ENCODE measurements around the gene EHD3. TPM values are rescaled to one million over a fixed set of nuclear protein-coding genes. Genes with fewer than 3 reads are reported as not detected.
A peak's percentile ranks its signal among the peaks of the same experiment; 100 is the strongest.

EHD3 gene
- 8.8 TPM for polyA plus RNA-seq (2013, experiment 1 of 4)
- polyA plus RNA-seq (2013, experiment 2 of 4), result 9.0 TPM
- 7.7 TPM for polyA plus RNA-seq (2013, experiment 3 of 4)
- polyA plus RNA-seq (2013, experiment 4 of 4), result 7.8 TPM

DNA sequence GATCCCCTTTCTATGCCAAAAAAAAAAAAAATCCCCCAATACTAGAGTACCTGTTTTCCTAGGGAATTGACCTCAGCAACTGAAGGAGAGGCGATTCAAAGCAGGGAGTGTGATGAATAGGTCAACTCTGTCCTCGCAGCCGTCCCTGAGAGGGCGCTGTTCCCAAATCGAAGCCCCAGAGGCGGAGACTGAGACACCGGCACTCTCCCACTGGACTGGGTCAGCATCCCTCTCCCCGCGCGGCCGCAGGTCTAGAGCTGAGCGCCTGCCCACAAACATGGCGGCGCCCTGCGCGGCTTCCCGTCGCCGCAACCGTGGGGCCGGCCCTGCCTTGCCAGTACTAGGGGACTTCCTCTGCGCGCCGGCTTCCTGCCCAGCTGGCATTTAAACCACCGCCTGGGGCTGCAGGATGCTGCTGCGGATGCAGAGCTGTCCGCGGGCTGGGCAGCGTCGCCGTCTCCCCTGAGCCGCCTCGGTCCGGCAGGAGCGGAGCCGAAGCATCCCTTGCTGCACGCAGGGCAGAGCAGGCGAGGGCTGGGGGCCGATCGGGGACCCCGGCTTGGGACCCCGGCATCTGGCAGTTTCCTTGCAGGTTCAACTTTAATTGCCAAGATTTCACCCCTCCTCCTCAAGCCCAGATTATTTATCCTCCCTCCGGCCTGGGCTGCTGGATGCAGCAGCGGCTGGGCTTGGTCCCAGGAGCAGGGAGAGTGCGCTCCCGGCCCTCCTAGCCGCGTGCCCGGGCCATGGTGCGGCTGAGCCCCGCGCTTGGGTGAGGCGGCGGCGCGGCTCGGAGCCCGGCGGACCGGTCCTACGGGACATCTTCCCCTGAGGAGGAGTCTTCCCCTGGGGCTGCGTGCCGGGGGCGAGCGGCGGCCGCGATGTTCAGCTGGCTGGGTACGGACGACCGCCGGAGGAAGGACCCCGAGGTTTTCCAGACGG, at the start of gene EHD3:
TSS of gene EHD3 (plus strand) at position 412 of the 942 bp plus-strand sequence. CDS start at position 882, 470 bp downstream.
- Histone ChIP-seq H3K27me3 (ENCODE audit: control insufficient read depth, insufficient read depth, low read length, poor library complexity, severe bottlenecking) (no peaks in the 10 kb centered on the region), H3K4me1 (ENCODE audit: control insufficient read depth, insufficient read depth, low read length) (peaks cover 11% of the 10 kb centered on the region), H3K36me3 (ENCODE audit: control insufficient read depth, insufficient read depth, low read length) (no peaks in the 10 kb centered on the region), H3K4me3 (ENCODE audit: insufficient read depth, low read depth, low read length) (peak within 1 kb of the TSS; percentile 60), H3K27ac (ENCODE audit: insufficient read depth, low read depth, low read length, poor library complexity, severe bottlenecking) (no peak within 1 kb of the TSS), H3K9me3 (ENCODE audit: control insufficient read depth, low read length) (no peaks in the 10 kb centered on the region)
- 1% methylated on average over 74 of the region's 74 CpGs for WGBS, 2 experiments

DNA sequence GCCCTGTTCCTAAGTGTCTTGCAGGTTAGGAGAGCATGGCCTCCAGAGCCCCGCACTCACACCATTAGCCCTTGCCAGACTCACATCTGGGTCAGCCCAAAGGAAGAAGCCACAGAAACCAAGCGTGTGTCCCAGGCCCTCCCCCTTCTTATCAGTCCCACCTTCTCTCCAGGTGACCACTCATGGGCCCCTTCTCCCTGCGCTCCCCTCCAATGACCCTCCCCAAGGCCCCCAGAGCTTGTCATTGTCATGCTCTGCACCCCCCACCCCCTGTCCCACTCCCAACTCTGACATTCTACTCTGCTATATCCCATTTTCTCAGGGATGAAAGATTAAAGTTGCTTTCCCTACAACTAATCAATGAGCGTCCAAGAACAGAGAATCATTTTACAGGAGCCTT, 46.8 kb upstream of the EHD3 start:
- 92 to 93% methylated on average over 4 of the region's 4 CpGs for WGBS, 2 experiments

DNA sequence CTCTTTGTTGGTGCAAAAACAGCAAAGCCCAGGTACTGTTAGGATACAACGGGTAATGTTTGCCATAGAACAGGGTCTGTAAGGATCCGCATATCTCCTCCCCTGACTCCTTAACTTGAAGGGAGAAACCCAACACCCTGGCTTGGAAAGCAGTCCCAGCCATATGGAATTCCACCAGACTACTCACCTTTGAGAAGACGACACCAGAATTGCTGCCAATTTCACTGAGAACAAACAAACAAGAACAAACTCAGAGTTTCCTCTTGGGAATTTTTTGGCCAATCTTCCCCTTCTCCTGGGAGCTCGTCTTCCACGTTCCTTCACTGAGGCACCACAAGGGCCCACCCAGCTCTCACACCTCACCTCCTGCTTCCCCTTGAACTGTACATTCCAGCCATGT, 45.8 kb upstream of the EHD3 start:
- Histone ChIP-seq H3K36me3 (ENCODE audit: control insufficient read depth, insufficient read depth, low read length) (no peaks in the 10 kb centered on the region), H3K27ac (ENCODE audit: insufficient read depth, low read depth, low read length, poor library complexity, severe bottlenecking) (no peak overlapping the region), H3K27me3 (ENCODE audit: control insufficient read depth, insufficient read depth, low read length, poor library complexity, severe bottlenecking) (no peaks in the 10 kb centered on the region), H3K4me3 (ENCODE audit: insufficient read depth, low read depth, low read length) (no peak overlapping the region), H3K9me3 (ENCODE audit: control insufficient read depth, low read length) (no peaks in the 10 kb centered on the region), H3K4me1 (ENCODE audit: control insufficient read depth, insufficient read depth, low read length) (no peaks in the 10 kb centered on the region)
- WGBS, 2 experiments, result 73 to 76% methylated on average over 5 of the region's 5 CpGs

More for the DNA sequence above, 46.8 kb upstream of the EHD3 start:
- Histone ChIP-seq H3K9me3 (ENCODE audit: control insufficient read depth, low read length) (no peaks in the 10 kb centered on the region), H3K27ac (ENCODE audit: insufficient read depth, low read depth, low read length, poor library complexity, severe bottlenecking) (no peak overlapping the region), H3K36me3 (ENCODE audit: control insufficient read depth, insufficient read depth, low read length) (no peaks in the 10 kb centered on the region), H3K4me1 (ENCODE audit: control insufficient read depth, insufficient read depth, low read length) (no peaks in the 10 kb centered on the region), H3K27me3 (ENCODE audit: control insufficient read depth, insufficient read depth, low read length, poor library complexity, severe bottlenecking) (no peaks in the 10 kb centered on the region), H3K4me3 (ENCODE audit: insufficient read depth, low read depth, low read length) (no peak overlapping the region)

DNA sequence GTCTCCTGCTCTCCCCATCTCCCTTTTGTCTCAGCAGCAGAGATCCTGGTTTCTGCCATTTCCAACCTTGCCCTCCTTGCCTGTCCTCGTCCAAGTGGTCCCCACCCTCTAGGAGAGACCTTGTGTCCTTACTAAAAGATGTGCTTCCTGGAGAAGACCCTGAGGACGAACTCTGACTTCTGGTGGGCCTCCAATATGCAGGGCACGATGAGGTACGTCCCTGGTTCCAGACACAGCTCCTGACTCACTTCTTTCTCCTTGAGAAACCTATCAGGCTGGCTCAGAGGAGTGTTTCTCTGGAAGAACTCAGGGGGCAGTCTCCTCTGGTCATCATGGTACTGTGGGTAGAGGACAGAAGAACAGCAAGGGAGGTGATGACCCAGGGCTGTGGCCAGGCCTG, 44.8 kb upstream of the EHD3 start:
- Histone ChIP-seq H3K9me3 (ENCODE audit: control insufficient read depth, low read length) (no peaks in the 10 kb centered on the region), H3K27me3 (ENCODE audit: control insufficient read depth, insufficient read depth, low read length, poor library complexity, severe bottlenecking) (no peaks in the 10 kb centered on the region), H3K4me1 (ENCODE audit: control insufficient read depth, insufficient read depth, low read length) (no peaks in the 10 kb centered on the region), H3K36me3 (ENCODE audit: control insufficient read depth, insufficient read depth, low read length) (no peaks in the 10 kb centered on the region), H3K27ac (ENCODE audit: insufficient read depth, low read depth, low read length, poor library complexity, severe bottlenecking) (no peak overlapping the region), H3K4me3 (ENCODE audit: insufficient read depth, low read depth, low read length) (no peak overlapping the region)
- WGBS, 2 experiments, result 92 to 93% methylated on average over 4 of the region's 4 CpGs

DNA sequence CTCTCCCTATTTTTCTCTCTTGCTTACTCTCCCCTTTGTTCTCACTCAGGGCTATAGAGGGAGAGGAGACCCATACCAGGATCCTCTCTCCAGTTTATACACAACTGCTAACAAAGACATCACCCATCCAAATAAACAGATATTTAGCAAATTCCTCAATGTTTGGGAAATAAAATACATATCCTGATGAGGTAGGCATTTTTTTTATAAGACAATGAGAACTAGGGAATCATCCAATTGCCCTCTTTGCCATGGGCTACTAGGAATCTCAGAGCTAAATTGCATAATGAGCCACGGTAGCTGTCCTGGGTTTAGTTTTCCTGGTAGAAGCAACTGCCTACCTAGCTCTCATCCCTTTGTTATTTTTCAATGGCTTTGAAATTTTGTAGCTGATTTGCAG, 43.8 kb upstream of the EHD3 start:
- H3K4me3 ChIP-seq (ENCODE audit: insufficient read depth, low read depth, low read length), result no peak overlapping the region
- H3K9me3 ChIP-seq (ENCODE audit: control insufficient read depth, low read length), result no peaks in the 10 kb centered on the region
- H3K27ac ChIP-seq (ENCODE audit: insufficient read depth, low read depth, low read length, poor library complexity, severe bottlenecking), result no peak overlapping the region
- no peaks in the 10 kb centered on the region for H3K4me1 ChIP-seq (ENCODE audit: control insufficient read depth, insufficient read depth, low read length)
- WGBS, 2 experiments, result 89 to 90% methylated on average over 1 of the region's 1 CpG
- H3K36me3 ChIP-seq (ENCODE audit: control insufficient read depth, insufficient read depth, low read length), result no peaks in the 10 kb centered on the region
- H3K27me3 ChIP-seq (ENCODE audit: control insufficient read depth, insufficient read depth, low read length, poor library complexity, severe bottlenecking), result no peaks in the 10 kb centered on the region

DNA sequence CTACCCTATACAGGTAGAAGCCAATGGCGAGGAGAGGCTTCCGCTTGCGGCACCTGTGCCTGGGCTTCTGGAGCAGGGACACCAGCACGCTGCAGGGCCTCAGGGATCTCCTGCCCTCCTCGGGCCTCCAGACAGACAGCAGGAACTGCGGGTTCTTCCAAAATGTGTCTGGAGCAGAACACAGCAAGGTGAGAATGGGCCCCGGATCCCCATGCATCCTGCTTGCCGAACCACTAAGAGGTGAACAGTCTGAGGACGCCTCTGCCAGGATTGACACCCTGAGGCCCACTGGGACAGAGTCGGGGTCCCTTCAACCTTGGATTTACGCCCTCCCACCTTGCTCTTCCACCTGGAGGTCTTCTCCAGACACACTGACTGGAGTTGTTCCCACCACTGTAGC, 42.0 kb upstream of the EHD3 start:
- Histone ChIP-seq H3K36me3 (ENCODE audit: control insufficient read depth, insufficient read depth, low read length) (no peaks in the 10 kb centered on the region), H3K27ac (ENCODE audit: insufficient read depth, low read depth, low read length, poor library complexity, severe bottlenecking) (no peak overlapping the region), H3K4me3 (ENCODE audit: insufficient read depth, low read depth, low read length) (no peak overlapping the region), H3K9me3 (ENCODE audit: control insufficient read depth, low read length) (no peaks in the 10 kb centered on the region), H3K4me1 (ENCODE audit: control insufficient read depth, insufficient read depth, low read length) (no peaks in the 10 kb centered on the region), H3K27me3 (ENCODE audit: control insufficient read depth, insufficient read depth, low read length, poor library complexity, severe bottlenecking) (no peaks in the 10 kb centered on the region)
- WGBS, 2 experiments, result 92 to 95% methylated on average over 11 of the region's 11 CpGs

DNA sequence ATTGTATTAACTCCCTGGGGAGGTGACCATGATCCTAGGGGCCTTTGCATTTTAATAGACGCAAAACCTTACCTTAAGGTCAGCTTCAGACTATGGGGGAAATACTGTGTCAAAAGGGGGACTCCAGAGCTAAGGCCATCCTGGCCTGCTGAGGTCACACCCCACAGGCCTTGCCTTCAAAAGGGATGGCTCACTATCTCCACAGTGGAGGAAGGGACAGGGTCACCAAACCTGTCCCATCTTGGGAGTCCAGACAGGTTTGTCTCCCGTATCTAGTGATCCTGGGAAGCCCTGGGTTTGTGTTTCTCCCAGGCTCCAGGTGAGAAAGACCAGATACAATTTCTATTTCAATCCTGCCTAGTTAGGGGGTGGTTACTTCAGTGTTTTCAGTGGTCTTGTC, 41.6 kb upstream of the EHD3 start:
- H3K36me3 ChIP-seq (ENCODE audit: control insufficient read depth, insufficient read depth, low read length), result no peaks in the 10 kb centered on the region
- no peaks in the 10 kb centered on the region for H3K4me1 ChIP-seq (ENCODE audit: control insufficient read depth, insufficient read depth, low read length)
- WGBS, 2 experiments, result 92% methylated on average over 2 of the region's 2 CpGs

DNA sequence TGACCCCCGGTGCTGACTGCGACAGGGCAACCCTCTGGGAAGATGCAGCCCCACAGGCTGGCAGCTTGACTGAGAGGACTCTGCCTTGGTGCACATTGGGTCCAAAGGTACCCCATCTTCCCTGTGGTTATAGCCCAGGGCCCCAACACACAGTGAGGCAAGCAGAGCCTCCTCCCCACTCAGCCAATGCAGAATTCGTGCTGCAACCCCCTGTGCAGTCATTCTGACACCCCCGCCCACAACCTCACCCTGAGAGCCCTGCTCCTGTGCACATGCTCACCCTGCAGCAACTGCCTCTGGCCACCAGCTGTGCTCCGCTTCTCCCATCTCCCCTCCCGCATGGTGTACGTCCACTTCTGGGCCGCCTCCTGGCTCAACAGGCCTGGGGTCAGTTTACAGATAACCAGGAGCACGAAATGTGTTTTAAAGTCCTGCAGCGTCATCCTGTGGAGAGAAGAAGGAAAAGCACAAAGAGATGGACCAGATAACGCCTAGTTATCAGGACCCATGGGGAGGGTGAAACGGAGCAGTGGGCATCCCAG, 41.0 kb upstream of the EHD3 start:
- no peak overlapping the region for H3K27ac ChIP-seq (ENCODE audit: insufficient read depth, low read depth, low read length, poor library complexity, severe bottlenecking)
- no peaks in the 10 kb centered on the region for H3K36me3 ChIP-seq (ENCODE audit: control insufficient read depth, insufficient read depth, low read length)
- H3K9me3 ChIP-seq (ENCODE audit: control insufficient read depth, low read length), result no peaks in the 10 kb centered on the region
- 91 to 92% methylated on average over 12 of the region's 12 CpGs for WGBS, 2 experiments
- no peak overlapping the region for H3K4me3 ChIP-seq (ENCODE audit: insufficient read depth, low read depth, low read length)
- H3K27me3 ChIP-seq (ENCODE audit: control insufficient read depth, insufficient read depth, low read length, poor library complexity, severe bottlenecking), result no peaks in the 10 kb centered on the region
- no peaks in the 10 kb centered on the region for H3K4me1 ChIP-seq (ENCODE audit: control insufficient read depth, insufficient read depth, low read length)

More for the DNA sequence above, 41.6 kb upstream of the EHD3 start:
- H3K27me3 ChIP-seq (ENCODE audit: control insufficient read depth, insufficient read depth, low read length, poor library complexity, severe bottlenecking), result no peaks in the 10 kb centered on the region
- H3K9me3 ChIP-seq (ENCODE audit: control insufficient read depth, low read length), result no peaks in the 10 kb centered on the region
- no peak overlapping the region for H3K4me3 ChIP-seq (ENCODE audit: insufficient read depth, low read depth, low read length)
- no peak overlapping the region for H3K27ac ChIP-seq (ENCODE audit: insufficient read depth, low read depth, low read length, poor library complexity, severe bottlenecking)

DNA sequence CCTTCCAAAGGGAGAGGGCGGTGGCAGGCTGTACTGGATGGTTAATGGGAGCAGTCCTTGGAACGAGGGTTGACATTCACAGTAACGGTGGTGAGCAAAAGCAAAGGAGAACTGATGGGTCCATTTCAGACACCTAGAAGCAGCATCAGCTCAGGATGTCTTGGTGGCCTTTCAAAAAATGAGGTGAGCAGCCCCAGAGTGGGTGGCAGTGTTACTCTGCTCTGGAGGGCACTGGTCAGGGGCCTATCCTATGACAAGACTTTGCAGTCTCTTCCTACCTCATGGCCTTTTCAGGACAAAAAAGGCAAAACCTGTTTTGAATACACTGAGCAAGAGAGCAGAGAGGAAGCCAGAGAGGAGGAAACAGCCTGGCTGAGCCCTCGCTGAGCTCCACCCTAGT, 40.1 kb upstream of the EHD3 start:
- Histone ChIP-seq H3K27ac (ENCODE audit: insufficient read depth, low read depth, low read length, poor library complexity, severe bottlenecking) (no peak overlapping the region), H3K4me1 (ENCODE audit: control insufficient read depth, insufficient read depth, low read length) (no peaks in the 10 kb centered on the region), H3K4me3 (ENCODE audit: insufficient read depth, low read depth, low read length) (no peak overlapping the region), H3K9me3 (ENCODE audit: control insufficient read depth, low read length) (no peaks in the 10 kb centered on the region), H3K27me3 (ENCODE audit: control insufficient read depth, insufficient read depth, low read length, poor library complexity, severe bottlenecking) (no peaks in the 10 kb centered on the region), H3K36me3 (ENCODE audit: control insufficient read depth, insufficient read depth, low read length) (no peaks in the 10 kb centered on the region)
- WGBS, 2 experiments, result 91 to 93% methylated on average over 4 of the region's 4 CpGs

DNA sequence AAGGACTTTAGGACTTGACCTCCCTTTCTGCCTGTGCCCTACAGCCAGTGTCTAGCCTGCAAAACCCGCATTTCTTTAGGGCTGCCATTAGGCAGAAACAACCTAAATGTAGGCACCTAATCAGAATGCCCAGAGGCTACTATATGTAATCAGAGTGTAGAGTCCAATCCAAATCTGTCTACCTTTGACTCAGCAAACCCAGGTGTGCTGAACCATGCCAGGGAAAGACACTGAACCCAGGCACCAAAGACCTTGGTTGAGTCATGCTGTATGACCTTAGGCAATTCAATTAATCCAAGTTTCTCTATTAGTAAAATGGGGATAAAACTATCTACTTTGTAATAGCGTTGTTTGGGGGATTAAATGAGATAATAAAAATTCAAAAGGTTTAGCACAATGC, 37.3 kb upstream of the EHD3 start:
- H3K9me3 ChIP-seq (ENCODE audit: control insufficient read depth, low read length), result no peaks in the 10 kb centered on the region
- H3K36me3 ChIP-seq (ENCODE audit: control insufficient read depth, insufficient read depth, low read length), result no peaks in the 10 kb centered on the region
- WGBS, 2 experiments, result 84 to 100% methylated on average over 1 of the region's 2 CpGs
- H3K27me3 ChIP-seq (ENCODE audit: control insufficient read depth, insufficient read depth, low read length, poor library complexity, severe bottlenecking), result no peaks in the 10 kb centered on the region
- H3K4me3 ChIP-seq (ENCODE audit: insufficient read depth, low read depth, low read length), result no peak overlapping the region
- no peaks in the 10 kb centered on the region for H3K4me1 ChIP-seq (ENCODE audit: control insufficient read depth, insufficient read depth, low read length)
- no peak overlapping the region for H3K27ac ChIP-seq (ENCODE audit: insufficient read depth, low read depth, low read length, poor library complexity, severe bottlenecking)
